ENCODE measurements around the gene RALBP1. TPM values are rescaled to one million over a fixed set of nuclear protein-coding genes. Genes with fewer than 3 reads are reported as not detected.

RALBP1 gene
- total and polyA plus RNA-seq, 2 of the 8 experiments (the other 6 are each of a cell fraction or from before 2014, with no cell fraction given), result 40.3 to 67.8 TPM

GRCh38 chr18:9578306-9578705, 103.0 kb downstream of the RALBP1 start:
- Histone ChIP-seq H2AFZ (ENCODE audit: low read length) (no peak overlapping the region), H3K14ac (ENCODE audit: insufficient read length) (no peak overlapping the region), H2BK15ac (ENCODE audit: low read length) (no peak overlapping the region), H3K4me2 (ENCODE audit: insufficient read depth in 1 of 2, low read depth in 2 of 2, low read length in 2 of 2) (no peak overlapping the region), H3K23ac (ENCODE audit: insufficient read length) (no peak overlapping the region), H3K79me1 (ENCODE audit: low read depth, low read length) (no peaks in the 10 kb centered on the region), H3K79me2 (ENCODE audit: control insufficient read depth in 1 of 2, insufficient read depth in 2 of 2, low read length in 2 of 2) (no peaks in the 10 kb centered on the region), H3K56ac (replicated peaks; ENCODE audit: insufficient read length, low read depth, low read length) (no peak overlapping the region), H4K5ac (ENCODE audit: insufficient read length, low read depth, low read length) (no peak overlapping the region), H3K9ac (replicated peaks in 1 of 4; ENCODE audit: extremely low read depth in 1 of 4, low read depth in 3 of 4, low read length in 3 of 4) (no peak overlapping the region), H2BK5ac (ENCODE audit: low read depth, low read length) (no peak overlapping the region; the same call in 1 of the 2 replicates), H3K4me3 (ENCODE audit: extremely low read depth in 1 of 4, insufficient read depth in 2 of 4, low read depth in 3 of 4, low read length in 4 of 4) (no peak overlapping the region), H4K20me1 (replicated peaks in 1 of 2; ENCODE audit: control insufficient read depth in 1 of 2, insufficient read depth in 2 of 2, low read length in 2 of 2) (no peaks in the 10 kb centered on the region), H2AK5ac (ENCODE audit: low read depth, low read length) (no peak overlapping the region), H2BK12ac (ENCODE audit: low read depth, low read length) (no peak overlapping the region), H4K91ac (replicated peaks; ENCODE audit: insufficient read length, low read length) (no peak overlapping the region), H3K18ac (ENCODE audit: extremely low read depth, low read length) (no peak overlapping the region), H2BK120ac (replicated peaks; ENCODE audit: low read depth, low read length) (no peak overlapping the region), H4K8ac (ENCODE audit: extremely low read depth, insufficient read depth, low read length) (no peak overlapping the region), H3K4me1 (replicated peaks in 1 of 4; ENCODE audit: control insufficient read depth in 3 of 4, insufficient read depth in 4 of 4, low read length in 3 of 4) (peaks cover 2 to 3% (median 3%) of the 10 kb centered on the region in 4 experiments; a peak in 5 of 7 replicates), H3K23me2 (ENCODE audit: low read depth, low read length) (no peaks in the 10 kb centered on the region), H2BK20ac (ENCODE audit: low read length) (no peak overlapping the region), H3K27ac (ENCODE audit: low read depth, low read length) (no peak overlapping the region), H3K36me3 (ENCODE audit: control insufficient read depth in 2 of 4, insufficient read depth in 4 of 4, low read length in 3 of 4) (peaks cover 0 to 13% (median 6%) of the 10 kb centered on the region in 4 experiments; a peak in 2 of 8 replicates), H3K9me3 (ENCODE audit: insufficient read depth in 2 of 2, low read depth in 1 of 2, low read length in 1 of 2) (no peaks in the 10 kb centered on the region), H3K27me3 (replicated peaks in 1 of 4; ENCODE audit: control insufficient read depth in 3 of 4, extremely low read depth in 1 of 4, insufficient read depth in 3 of 4, low read length in 3 of 4) (no peaks in the 10 kb centered on the region), H3K4ac (replicated peaks; ENCODE audit: insufficient read length, low read depth, low read length) (no peak overlapping the region)
- ChIA-PET CTCF (ENCODE audit: partially characterized antibody) (interaction anchor here (0.9 to 3.5 kb wide), 5 partner anchors 13 to 144 kb away, joined by 3 to 12 read pairs (median 5); no protein-coding TSS in a partner anchor), POLR2A (ENCODE audit: partially characterized antibody) (interaction anchor here (0.6 kb wide), 1 partner anchor 393 kb away, joined by 3 read pairs; no protein-coding TSS in a partner anchor)
- TF ChIP-seq CTCF (IDR thresholded peaks at IDR 0.05; ENCODE audit: control extremely low read depth in 1 of 3, insufficient read depth in 1 of 3, low read depth in 1 of 3, low read length in 3 of 3) (no peak), KDM5A (IDR thresholded peaks at IDR 0.05; ENCODE audit: low read length) (no peak), SUZ12 (IDR thresholded peaks at IDR 0.05; ENCODE audit: low read length) (no peak), GABPA (IDR thresholded peaks at IDR 0.05; ENCODE audit: borderline replicate concordance, insufficient read depth, low read length) (no peak), CREB1 (IDR thresholded peaks at IDR 0.05) (no peak), KDM1A (IDR thresholded peaks at IDR 0.05; ENCODE audit: borderline replicate concordance, low read length) (no peak), JUND (IDR thresholded peaks at IDR 0.05; ENCODE audit: low read length) (no peak), E2F6 (IDR thresholded peaks at IDR 0.05) (no peak), CBX5 (IDR thresholded peaks at IDR 0.05; ENCODE audit: low read depth, low read length) (no peak)
- FAIRE-seq (no peak), DNase-seq (ENCODE audit: low read depth in 1 of 2, low spot score in 2 of 2) (no peak)

Data from H1 (cell line).